ENCODE results near the gene GIT2.

- no peak for TF ChIP-seq CTCF (IDR thresholded peaks at IDR 0.05)
- no peak for TF ChIP-seq EP300 (IDR thresholded peaks at IDR 0.05)
Measured at GRCh38 chr12:109896188-109896587, 100.0 kb downstream of the GIT2 start.
